Measurements from ENCODE around the gene ELOVL1. TPM values are rescaled to one million over a fixed set of nuclear protein-coding genes. Genes with fewer than 3 reads are reported as not detected.

The ELOVL1 gene
- total RNA-seq, 2 donors from 2014 or later, result 24.3 to 41.4 TPM

DNA sequence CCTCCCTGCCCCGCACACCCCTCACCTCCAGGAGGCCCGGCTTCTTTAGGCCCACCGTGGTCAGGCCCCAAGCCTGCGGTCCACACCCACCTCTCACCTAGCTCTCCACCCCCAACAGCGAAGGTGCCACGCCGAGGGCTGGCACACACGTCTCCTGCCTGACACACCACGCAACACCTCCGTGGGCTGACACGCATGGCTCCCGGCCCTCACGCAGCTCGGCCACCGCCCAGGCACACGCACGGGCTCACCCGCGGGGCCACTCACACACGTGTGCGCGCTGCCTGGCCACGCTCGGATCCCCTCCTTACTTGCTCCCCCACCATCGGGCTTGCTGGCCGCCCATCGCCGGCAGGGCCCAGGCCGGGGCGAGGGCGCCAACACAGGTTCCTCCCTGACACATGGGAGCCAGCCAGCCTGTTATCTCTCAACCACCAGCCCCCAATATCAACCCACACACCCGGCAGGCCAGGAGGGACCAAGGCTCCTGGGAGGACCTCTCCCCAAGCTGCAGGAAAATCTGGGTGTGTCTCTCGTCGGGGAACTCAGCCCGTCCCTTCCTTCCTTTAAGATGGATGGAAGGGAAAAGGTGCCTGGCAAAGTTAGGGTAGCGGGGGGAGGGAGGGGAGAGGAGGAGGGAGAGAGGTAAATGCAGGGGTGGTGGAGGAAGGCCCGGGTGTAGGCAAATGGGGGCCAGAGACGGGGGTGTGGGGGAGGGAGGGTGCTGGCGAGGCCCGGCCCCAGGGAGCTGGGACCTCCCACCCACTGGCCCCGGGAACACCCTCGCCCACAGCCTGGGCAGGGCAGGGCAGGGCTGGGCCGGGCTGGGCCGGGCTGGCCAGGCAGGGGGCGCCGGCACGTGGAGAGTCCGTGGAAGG is 546 bp downstream of the ELOVL1 start:
- H3K36me3 ChIP-seq, result peaks cover 30% of the 10 kb centered on the region
- peak overlapping the region; percentile 92 to 93 for H3K27ac ChIP-seq
- no peak for DNase-seq (ENCODE audit: low spot score)
- peaks cover 0 to 32% of the 10 kb centered on the region in 2 donors for H3K4me1 ChIP-seq
- no peaks in the 10 kb centered on the region for H3K27me3 ChIP-seq
- H3K4me3 ChIP-seq, result peak overlapping the region; percentile 88 to 89
- TF ChIP-seq, protein P1, sequence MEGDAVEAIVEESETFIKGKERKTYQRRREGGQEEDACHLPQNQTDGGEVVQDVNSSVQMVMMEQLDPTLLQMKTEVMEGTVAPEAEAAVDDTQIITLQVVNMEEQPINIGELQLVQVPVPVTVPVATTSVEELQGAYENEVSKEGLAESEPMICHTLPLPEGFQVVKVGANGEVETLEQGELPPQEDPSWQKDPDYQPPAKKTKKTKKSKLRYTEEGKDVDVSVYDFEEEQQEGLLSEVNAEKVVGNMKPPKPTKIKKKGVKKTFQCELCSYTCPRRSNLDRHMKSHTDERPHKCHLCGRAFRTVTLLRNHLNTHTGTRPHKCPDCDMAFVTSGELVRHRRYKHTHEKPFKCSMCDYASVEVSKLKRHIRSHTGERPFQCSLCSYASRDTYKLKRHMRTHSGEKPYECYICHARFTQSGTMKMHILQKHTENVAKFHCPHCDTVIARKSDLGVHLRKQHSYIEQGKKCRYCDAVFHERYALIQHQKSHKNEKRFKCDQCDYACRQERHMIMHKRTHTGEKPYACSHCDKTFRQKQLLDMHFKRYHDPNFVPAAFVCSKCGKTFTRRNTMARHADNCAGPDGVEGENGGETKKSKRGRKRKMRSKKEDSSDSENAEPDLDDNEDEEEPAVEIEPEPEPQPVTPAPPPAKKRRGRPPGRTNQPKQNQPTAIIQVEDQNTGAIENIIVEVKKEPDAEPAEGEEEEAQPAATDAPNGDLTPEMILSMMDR (IDR thresholded peaks at IDR 0.05), result no peak
- H3K9me3 ChIP-seq, result no peaks in the 10 kb centered on the region

- peaks cover 37% of the 10 kb centered on the region for H3K36me3 ChIP-seq
These were observed 1.2 kb downstream of the ELOVL1 start for GRCh38 chr1:43366601-43367025.

GRCh38 chr1:43366179-43366578 is 1.6 kb downstream of the ELOVL1 start:
- peaks cover 37% of the 10 kb centered on the region for H3K36me3 ChIP-seq

More at GRCh38 chr1:43366601-43367025, 1.2 kb downstream of the ELOVL1 start:
- Histone ChIP-seq H3K4me3 (peak overlapping the region; percentile 88 to 89), H3K27me3 (no peaks in the 10 kb centered on the region), H3K4me1 (peaks cover 0 to 30% of the 10 kb centered on the region in 2 donors), H3K9me3 (no peaks in the 10 kb centered on the region), H3K27ac (peak overlapping the region; percentile 92 to 93)
- DNase-seq (ENCODE audit: low spot score), result no peak
- TF ChIP-seq, protein P1 (IDR thresholded peaks at IDR 0.05), result no peak

GRCh38 chr1:43365678-43366077 is 2.1 kb downstream of the ELOVL1 start:
- H3K4me1 ChIP-seq, result peaks cover 0 to 30% of the 10 kb centered on the region in 2 donors
- no peaks in the 10 kb centered on the region for H3K9me3 ChIP-seq
- no peak overlapping the region for H3K4me3 ChIP-seq
- H3K27me3 ChIP-seq, result no peaks in the 10 kb centered on the region
- H3K36me3 ChIP-seq, result peaks cover 37% of the 10 kb centered on the region
- H3K27ac ChIP-seq, result no peak overlapping the region
- DNase-seq (ENCODE audit: low spot score), result no peak
- TF ChIP-seq, protein P1 (IDR thresholded peaks at IDR 0.05), result no peak

More at GRCh38 chr1:43366179-43366578, 1.6 kb downstream of the ELOVL1 start:
- TF ChIP-seq, protein P1 (IDR thresholded peaks at IDR 0.05), result no peak
- no peaks in the 10 kb centered on the region for H3K9me3 ChIP-seq
- no peaks in the 10 kb centered on the region for H3K27me3 ChIP-seq
- DNase-seq (ENCODE audit: low spot score), result no peak
- peak overlapping the region; percentile 88 to 89 for H3K4me3 ChIP-seq
- H3K27ac ChIP-seq, result peak overlapping the region; percentile 92 to 93
- H3K4me1 ChIP-seq, result peaks cover 0 to 30% of the 10 kb centered on the region in 2 donors

DNA sequence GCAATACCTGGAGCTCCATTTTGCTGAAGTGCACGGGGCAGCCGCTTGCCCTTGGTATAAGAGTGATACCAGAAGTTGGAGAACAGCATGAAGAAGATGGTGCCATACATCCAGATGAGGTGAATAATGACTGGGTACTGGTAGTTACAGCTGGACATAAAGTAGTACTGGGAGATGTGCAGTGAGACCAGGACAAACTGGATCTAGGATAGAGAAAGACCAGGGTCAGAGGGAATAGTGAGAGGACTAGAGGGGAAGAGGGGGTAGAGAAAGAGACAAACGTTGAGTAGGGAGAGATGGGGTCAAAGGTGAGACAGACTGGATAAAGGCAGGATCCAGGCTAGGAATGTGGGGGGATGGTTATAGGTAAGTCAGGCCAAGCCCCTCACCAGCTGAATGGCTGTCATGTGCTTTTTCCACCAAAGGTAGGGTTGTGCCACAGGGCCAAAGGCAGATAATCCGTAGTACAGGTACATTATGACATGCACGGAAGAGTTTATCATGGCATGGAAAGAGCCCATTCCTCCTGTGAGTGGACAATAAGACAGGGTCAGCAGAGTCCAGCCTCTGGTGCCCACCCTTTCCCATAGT is 3.8 kb downstream of the ELOVL1 start:
- TF ChIP-seq, protein P1 (IDR thresholded peaks at IDR 0.05), result no peak
- peaks cover 37% of the 10 kb centered on the region for H3K36me3 ChIP-seq
- DNase-seq (ENCODE audit: low spot score), result no peak
- no peaks in the 10 kb centered on the region for H3K9me3 ChIP-seq
- no peaks in the 10 kb centered on the region for H3K27me3 ChIP-seq
- H3K27ac ChIP-seq, result no peak overlapping the region
- no peak overlapping the region for H3K4me3 ChIP-seq
- H3K4me1 ChIP-seq, result peaks cover 0 to 34% of the 10 kb centered on the region in 2 donors

All from right atrium auricular region (tissue), 2 donors.